Pancreas (tissue), 10 donors: ENCODE data around the gene ASAP2. TPM values are rescaled to one million over a fixed set of nuclear protein-coding genes. Genes with fewer than 3 reads are reported as not detected.
A peak's percentile ranks its signal among the peaks of the same experiment; 100 is the strongest.

Source experiments
- ATAC-seq, 4 donors: fragments of 200-7000 bp; cut with Tn5 transposase; one replicate each; pipeline versions ENCODE4 v1.8.0 to v1.9.1; 2020; ENCODE audit warnings: mild to moderate bottlenecking in 4 of 4, moderate library complexity in 4 of 4
- DNase-seq, 6 donors: peaks; one replicate each; pipeline ENCODE4 v3.0.0-alpha.2; 2020
- FAIRE-seq: peaks from 2 replicates; lab custom pipeline; 2012; peaks lifted over from hg19 to GRCh38; lab: Jason Lieb, UNC
- H3K27ac ChIP-seq, 4 donors: fragments of 200-600 bp; sonication (generic); 1 replicate in 3 of 4; 2 replicates in 1 of 4; pipeline versions ENCODE4 v1.5.0 to v1.8.0; 2020
- H3K27me3 ChIP-seq, 4 donors: fragments of 200-600 bp; one replicate each; pipeline ENCODE4 v1.8.0; 2021
- H3K36me3 ChIP-seq, 3 donors: fragments of 200-600 bp; sonication (generic) in 1 of 3; one replicate each; pipeline versions ENCODE4 v1.5.0 to v1.8.0; 2020 to 2021
- H3K4me1 ChIP-seq, 3 donors: fragments of 200-600 bp; one replicate each; pipeline ENCODE4 v1.8.0; 2021
- H3K4me3 ChIP-seq, 4 donors: fragments of 200-600 bp; sonication (generic) in 2 of 4; one replicate each; pipeline versions ENCODE4 v1.5.0 to v1.8.0; 2020 to 2021
- H3K9me3 ChIP-seq, 4 donors: fragments of 200-600 bp; one replicate each; pipeline ENCODE4 v1.8.0; 2021
- WGBS, 2 donors: extraction: QIAGEN DNeasy Blood & Tissue Kit; methylation state at CpG; one replicate each; pipeline ENCODE4 v1.1.7; 2013; 5-methylcytosine and 5-hydroxymethylcytosine counted together
- intact Hi-C, 3 donors: fragments of 100-400 bp; cut with DNase I; formaldehyde crosslinking; loops; one replicate each; pipeline versions ENCODE4 v1.11.1 to v1.14.2; 2022
- polyA plus RNA-seq, 2 donors: library from polyadenylated mRNA; stranded (reverse); fragments of 200-250 nt; gene quantifications; one replicate each; pipeline ENCODE4 v1.2.3, GENCODE V29; 2013
- total RNA-seq, 6 donors: library from RNA; stranded (reverse); fragmentation: NEBNext Ultra II Directional in 4 of 6; extraction: Animal tissue kit (Norgen Biotek cat#: 25700) in 4 of 6; gene quantifications; one replicate each; pipeline versions ENCODE4 v1.2.1 to v1.2.4, GENCODE V29; 2021 to 2023
- TF ChIP-seq, protein P1 (sequence below), 4 donors: fragments of 200-600 bp; sonication (generic) in 3 of 4; IDR thresholded peaks; one replicate each; pipeline versions ENCODE4 v1.5.0 to v1.8.0; 2021; ENCODE audit warnings: antibody characterized with exemption in 4 of 4
- donor health status: healthy with polysubstance abuse.
- donor health status: DM: no; HTN: no; CAD: no; lungs with moderate emphysema.
- donor health status: DM: no; HTN: no; CAD: no.
- donor health status: control.
- donor health status: control.
- donor health status: Bipolar disorder and iron deficiency.
- donor health status: DM: yes; HTN: yes; CAD: no.
- donor health status: DM: no; HTN: no; CAD: no.
- donor health status: DM: no; HTN: no; CAD: no.
- donor health status: DM: yes; HTN: yes; CAD: no.

Gene ASAP2
- total and polyA plus RNA-seq, 8 donors: 5.8 to 17.7 (median 7.3) TPM

- WGBS, 2 donors: 88 to 90% methylated on average over 20 of the region's 20 CpGs
- intact Hi-C loops: no loop called here
These were observed 192.5 kb downstream of the ASAP2 start for GRCh38 chr2:9398881-9399780.

DNA sequence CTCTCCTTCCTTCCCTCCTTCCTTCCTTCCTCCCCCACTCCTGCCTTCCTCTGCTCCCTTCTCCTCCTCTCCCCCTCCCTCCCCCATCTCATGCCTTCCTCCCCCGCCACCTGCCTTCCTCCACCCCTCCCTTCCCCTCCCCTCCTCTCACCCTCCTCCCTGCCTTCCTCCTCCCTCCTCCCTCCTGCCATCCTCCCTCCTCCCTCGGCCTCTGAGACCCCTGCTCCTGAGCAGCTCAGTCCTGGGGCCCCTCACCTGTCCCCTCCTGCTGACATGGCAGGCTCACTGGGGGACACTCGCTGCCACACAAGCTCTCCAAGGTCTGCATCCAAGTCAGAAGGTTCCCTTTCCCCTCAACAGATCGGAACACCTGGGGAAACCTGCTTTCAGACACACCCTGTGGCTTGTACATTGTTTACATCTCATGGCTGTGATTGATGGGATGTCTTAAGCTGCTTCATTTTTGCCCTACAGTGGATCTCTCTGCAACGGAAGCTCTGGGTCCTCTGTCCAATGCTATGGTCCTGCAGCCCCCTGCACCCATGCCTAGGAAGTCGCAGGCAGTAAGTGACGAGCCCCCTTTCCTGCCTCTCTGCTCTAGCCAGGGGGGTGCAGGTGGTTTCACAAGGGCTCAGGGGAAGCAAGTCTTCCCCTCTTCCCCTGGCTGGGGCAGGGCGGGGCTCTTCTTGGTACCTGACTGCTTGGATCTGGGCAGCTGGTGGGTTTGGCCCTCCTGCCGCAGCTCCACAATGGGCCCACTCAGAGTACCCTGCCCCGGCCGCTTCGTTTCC lies 193.9 kb downstream of the ASAP2 start:
- ATAC-seq (no peak), FAIRE-seq (no peak), DNase-seq (peak in 1 of 6 donors; percentile 20)
- TF ChIP-seq, protein P1, sequence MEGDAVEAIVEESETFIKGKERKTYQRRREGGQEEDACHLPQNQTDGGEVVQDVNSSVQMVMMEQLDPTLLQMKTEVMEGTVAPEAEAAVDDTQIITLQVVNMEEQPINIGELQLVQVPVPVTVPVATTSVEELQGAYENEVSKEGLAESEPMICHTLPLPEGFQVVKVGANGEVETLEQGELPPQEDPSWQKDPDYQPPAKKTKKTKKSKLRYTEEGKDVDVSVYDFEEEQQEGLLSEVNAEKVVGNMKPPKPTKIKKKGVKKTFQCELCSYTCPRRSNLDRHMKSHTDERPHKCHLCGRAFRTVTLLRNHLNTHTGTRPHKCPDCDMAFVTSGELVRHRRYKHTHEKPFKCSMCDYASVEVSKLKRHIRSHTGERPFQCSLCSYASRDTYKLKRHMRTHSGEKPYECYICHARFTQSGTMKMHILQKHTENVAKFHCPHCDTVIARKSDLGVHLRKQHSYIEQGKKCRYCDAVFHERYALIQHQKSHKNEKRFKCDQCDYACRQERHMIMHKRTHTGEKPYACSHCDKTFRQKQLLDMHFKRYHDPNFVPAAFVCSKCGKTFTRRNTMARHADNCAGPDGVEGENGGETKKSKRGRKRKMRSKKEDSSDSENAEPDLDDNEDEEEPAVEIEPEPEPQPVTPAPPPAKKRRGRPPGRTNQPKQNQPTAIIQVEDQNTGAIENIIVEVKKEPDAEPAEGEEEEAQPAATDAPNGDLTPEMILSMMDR (IDR thresholded peaks at IDR 0.05): no peak
- intact Hi-C loops: no loop called here
- H3K27ac ChIP-seq: no peak overlapping the region
- H3K27me3 ChIP-seq: no peaks in the 10 kb centered on the region
- H3K36me3 ChIP-seq: peaks cover 0 to 7% (median 0%) of the 10 kb centered on the region in 3 donors
- 87 to 90% methylated on average over 7 to 12 of the region's 12 CpGs for WGBS, 2 donors
- no peak overlapping the region for H3K4me3 ChIP-seq
- no peaks in the 10 kb centered on the region for H3K9me3 ChIP-seq
- H3K4me1 ChIP-seq: no peaks in the 10 kb centered on the region

More at GRCh38 chr2:9398881-9399780, 192.5 kb downstream of the ASAP2 start:
- TF ChIP-seq, protein P1 (IDR thresholded peaks at IDR 0.05): no peak
- FAIRE-seq: no peak
- peak in 1 of 6 donors; percentile 41 for DNase-seq
- H3K27me3 ChIP-seq: no peaks in the 10 kb centered on the region
- H3K4me3 ChIP-seq: no peak overlapping the region
- no peaks in the 10 kb centered on the region for H3K9me3 ChIP-seq
- H3K27ac ChIP-seq: no peak overlapping the region
- no peaks in the 10 kb centered on the region for H3K4me1 ChIP-seq
- ATAC-seq: peak in 1 of 4 donors; percentile 70
- H3K36me3 ChIP-seq: peaks cover 0 to 3% (median 0%) of the 10 kb centered on the region in 3 donors

DNA sequence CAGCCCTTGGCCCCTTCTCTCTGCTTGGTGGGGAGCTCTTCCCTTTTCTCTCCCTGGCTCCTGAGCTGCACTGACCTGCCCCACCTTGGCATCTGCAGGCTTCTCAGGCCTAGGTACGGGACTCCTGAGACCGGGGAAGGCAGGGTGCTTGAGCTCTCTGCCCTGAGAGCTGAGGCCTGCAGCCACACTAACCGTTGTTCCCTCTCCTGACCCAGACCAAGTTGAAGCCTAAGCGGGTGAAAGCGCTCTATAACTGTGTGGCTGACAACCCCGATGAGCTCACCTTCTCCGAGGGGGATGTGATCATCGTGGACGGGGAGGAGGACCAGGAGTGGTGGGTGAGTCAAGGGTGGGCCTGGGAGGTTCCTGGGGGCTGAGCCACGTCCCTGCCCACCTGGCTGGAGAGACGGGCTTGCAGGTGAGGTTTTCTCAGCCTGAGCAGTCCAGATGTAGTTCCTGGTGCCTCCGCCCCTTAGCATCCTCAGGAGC lies 194.5 kb downstream of the ASAP2 start:
- H3K9me3 ChIP-seq: no peaks in the 10 kb centered on the region
- 94 to 97% methylated on average over 12 of the region's 12 CpGs for WGBS, 2 donors
- TF ChIP-seq, protein P1 (IDR thresholded peaks at IDR 0.05): no peak
- H3K27me3 ChIP-seq: no peaks in the 10 kb centered on the region
- intact Hi-C loops: no loop called here
- no peak for FAIRE-seq
- H3K36me3 ChIP-seq: peaks cover 0 to 9% (median 0%) of the 10 kb centered on the region in 3 donors
- no peak overlapping the region for H3K4me3 ChIP-seq
- DNase-seq: peak in 1 of 6 donors; percentile 42
- no peak for ATAC-seq
- H3K4me1 ChIP-seq: no peaks in the 10 kb centered on the region
- H3K27ac ChIP-seq: no peak overlapping the region

DNA sequence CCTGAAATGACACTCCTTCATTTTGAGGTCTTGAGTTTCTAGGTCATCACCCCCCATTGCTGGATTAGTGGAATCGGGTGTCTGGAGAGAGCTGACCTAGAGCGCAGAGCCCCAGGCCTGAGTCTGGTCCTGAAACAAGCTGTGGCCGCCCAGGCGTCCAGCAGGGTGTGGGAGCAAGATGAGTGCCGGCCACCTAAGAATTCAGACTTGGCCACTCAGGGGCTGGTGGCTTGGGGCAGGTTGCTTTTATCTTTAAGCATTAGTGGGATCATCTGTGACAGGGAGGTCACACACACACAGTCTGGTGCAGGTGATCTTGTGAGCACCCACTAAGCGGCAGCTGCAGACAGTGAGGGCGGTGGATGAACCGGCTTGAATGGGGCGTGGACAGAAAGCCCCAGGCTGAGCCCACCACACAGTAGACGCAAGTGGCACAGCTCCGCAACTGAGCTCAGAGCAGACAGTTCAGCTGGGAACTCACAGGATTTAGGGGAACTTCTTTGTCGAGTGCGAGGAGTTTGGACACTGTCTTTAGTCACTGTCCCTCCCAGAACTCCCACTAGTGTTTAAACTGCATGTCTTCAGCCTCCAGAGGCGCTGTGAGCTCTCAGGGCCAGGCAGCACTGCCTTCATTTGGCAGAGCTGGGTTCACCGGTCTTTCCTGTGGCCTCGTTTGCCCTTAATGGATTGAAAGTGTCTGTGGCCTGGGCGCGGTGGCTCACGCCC lies 195.2 kb downstream of the ASAP2 start:
- Histone ChIP-seq H3K4me3 (no peak overlapping the region), H3K27ac (no peak overlapping the region), H3K36me3 (peaks cover 0 to 9% (median 0%) of the 10 kb centered on the region in 3 donors), H3K27me3 (no peaks in the 10 kb centered on the region), H3K4me1 (no peaks in the 10 kb centered on the region), H3K9me3 (no peaks in the 10 kb centered on the region)
- TF ChIP-seq, protein P1 (IDR thresholded peaks at IDR 0.05): no peak
- ATAC-seq: no peak
- peak in 1 of 6 donors; percentile 38 for DNase-seq
- 94% methylated on average over 19 of the region's 19 CpGs for WGBS, 2 donors
- intact Hi-C loops: no loop called here
- no peak for FAIRE-seq
